HG02623 (cell line): Measurements from ENCODE around the gene RAB11FIP2.

Source experiments
- ATAC-seq: cut with Tn5 transposase; IDR thresholded peaks from one replicate; pipeline ENCODE4 v1.9.1; 2021; ENCODE audit warnings: moderate library complexity; ENCODE audit not compliant: unreplicated experiment

RAB11FIP2 gene

DNA sequence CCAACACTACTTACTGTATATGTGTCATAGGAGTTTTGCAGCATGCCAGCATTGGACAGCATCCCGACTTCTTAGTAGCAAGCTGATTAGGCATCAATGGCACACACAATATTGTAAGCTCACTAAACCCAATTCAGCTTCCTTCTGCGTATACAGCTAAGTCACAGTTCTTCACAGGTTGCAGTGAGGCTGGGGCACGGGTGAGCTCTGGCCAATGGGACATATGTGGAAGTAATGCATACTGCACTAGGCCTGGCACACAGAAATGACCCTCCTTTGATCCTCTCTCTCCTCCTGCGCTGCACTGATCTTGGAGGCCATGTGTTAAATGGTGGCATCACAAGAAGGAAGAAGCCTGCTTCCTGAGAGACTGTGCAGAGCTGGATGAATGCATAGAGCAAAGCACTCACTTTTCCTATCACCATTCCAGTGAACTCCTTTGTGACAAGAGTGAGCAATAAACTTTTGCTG is 11.9 kb downstream of the RAB11FIP2 start:
- ATAC-seq = no peak

DNA sequence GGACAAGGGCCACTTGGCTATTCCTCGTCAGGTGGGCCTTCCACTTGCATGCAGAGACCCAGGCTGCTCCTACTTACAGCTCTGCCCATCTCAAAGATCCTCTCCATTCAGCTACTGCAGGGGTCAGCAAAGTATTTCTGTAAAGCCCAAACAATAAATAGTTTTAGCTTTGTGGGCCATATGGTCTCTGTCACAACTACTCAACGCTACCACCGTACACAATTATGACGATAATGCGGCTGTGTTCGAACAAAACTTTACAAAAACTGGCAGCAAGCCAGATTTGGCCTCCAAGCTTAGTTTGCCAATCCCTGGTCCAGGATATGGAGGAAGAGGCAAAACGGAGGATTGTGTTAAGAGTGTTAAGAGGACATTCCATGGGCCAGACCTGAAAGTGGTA is 12.8 kb downstream of the RAB11FIP2 start:
- no peak for ATAC-seq

DNA sequence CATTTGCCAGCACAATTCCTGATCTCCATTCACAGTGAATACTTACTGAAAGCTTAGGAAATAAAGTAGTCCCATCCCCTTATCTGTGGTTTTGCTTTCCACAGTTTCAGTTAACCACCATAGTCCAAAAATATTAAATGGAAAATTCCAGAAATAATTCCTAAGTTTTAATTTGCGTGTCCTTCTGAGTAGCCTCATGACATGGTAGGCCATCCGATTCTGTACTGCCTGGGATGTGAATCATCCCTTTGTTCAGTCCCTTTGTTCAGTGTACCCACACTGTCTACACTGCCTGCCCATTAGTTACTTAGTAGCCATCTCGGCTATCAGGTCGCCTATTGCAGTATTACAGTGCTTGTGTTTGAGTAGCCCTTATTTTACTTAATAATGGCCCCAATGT is 14.2 kb downstream of the RAB11FIP2 start:
- no peak for ATAC-seq

DNA sequence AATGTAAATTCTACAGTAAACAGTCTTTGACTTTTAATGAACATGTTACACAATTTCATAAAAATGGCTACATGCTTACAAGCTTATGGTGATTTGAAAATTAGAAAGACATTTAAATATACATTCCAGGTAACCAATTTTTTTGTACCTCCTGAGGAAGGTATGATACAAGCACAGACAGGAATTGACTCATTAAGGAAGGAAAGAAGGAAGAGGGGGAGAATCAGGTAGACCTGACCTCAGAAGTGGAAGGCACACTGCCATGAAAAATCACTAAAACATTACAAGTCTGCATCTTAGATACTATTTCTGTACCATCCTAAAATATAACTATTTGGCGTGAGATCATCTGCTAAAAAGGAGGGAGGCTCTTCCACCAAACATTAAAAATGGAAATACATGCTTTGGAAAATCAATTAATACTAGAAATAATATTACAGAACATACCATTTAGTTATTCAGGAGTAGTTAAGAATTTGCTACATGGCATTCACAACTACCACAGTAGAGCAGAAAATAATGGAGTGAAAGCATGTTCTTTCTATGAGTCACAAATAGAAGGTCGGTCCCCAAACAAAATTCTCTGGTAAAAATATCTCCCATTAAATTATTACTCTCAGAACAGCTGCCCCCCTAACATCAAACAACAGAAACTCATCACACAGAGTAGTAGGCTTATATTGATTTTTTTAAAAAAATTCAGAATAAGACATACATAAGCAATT is 15.2 kb downstream of the RAB11FIP2 start:
- ATAC-seq = no peak

DNA sequence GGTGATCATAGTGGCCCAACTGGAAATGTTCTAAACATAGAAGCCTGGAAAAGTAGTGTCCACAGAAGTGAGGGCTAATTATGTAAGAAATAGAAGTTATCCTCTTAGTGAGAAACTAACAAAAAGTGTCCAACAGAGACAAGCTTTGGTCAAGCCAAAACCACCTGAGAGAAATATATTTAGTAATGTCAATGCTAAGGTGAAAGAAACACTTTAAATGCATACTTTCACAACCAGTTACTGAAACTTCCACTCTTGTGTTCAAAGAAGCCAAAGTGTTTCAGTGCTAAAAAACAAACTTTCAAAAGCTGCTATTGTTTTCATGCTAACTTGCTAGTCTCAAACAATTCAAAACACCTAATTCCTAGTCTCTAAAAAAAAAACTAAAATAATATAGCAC is 18.1 kb downstream of the RAB11FIP2 start:
- peak; percentile 91 for ATAC-seq

DNA sequence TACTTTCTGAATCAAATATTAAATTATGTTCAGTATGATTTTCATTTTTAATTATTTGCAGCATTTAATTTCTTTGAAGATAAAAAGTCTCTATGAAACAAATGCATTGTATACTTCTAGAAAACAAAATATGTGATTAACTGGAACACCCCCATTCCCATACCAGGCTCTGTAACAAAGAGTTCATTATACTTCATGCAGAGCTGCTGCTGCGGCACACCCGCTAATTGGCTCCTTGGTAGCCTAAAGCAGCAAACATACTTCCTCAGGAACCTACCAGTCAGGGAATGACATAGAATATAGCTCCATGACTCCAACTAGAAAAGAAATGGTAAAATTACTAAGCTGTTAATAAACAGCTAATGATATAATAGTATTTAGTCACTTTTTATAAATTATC is 19.3 kb downstream of the RAB11FIP2 start:
- no peak for ATAC-seq

DNA sequence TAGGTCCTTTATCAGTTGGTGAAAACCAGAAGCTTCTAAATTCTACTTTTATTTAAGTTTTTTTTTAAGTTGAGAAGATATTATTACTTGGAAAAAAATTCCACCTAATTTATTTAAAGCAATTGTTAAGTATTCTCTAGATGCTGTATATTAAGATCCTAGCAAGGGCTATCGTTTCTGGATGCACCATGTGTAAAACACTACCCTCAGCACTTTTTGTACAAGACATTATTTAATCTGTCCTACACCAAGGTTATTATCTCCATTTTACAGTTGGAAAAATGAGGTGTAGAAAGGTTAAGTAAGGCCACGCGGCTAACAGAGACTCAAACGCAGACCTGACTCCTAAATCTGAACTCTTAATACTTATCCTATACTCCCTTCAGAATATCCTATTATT is 19.8 kb downstream of the RAB11FIP2 start:
- ATAC-seq = no peak

DNA sequence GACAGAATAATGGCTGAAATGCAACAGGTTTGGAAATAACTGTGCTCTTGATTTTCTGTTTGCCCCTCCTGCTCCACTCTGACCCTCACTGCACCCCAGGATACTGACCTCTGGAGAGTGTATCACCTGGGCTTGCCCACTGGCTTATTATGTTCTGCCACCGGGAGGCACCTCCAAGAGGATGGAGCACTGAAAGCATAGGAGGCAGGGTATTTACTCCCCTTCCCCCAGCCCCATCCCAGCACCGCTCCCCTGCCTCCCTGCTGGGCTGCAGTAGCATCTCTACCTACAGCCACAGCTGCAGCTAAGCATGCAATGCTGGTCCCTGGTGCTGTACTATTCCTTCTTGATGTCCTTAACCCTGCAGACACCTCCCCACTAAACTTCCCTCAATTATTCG is 26.4 kb downstream of the RAB11FIP2 start:
- ATAC-seq = no peak

DNA sequence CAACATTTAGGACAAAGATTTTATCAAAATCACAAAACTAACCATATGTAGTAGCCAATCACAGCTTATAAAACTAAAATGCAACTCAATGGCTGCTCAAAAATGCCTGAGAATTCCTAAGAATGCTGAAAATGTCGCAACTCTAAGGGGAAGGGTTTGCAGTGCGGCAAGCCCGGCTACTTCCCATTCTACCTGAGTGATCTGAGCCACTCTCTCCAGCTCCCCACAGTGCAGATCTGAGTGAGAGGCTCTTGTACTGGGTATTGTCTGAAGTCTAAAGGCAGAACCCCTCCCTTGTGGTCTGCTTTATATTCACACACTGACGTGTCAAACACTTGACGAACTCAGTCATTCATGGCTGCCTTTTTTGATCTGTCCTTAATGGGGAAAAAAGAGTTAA is 28.9 kb downstream of the RAB11FIP2 start:
- ATAC-seq = no peak

DNA sequence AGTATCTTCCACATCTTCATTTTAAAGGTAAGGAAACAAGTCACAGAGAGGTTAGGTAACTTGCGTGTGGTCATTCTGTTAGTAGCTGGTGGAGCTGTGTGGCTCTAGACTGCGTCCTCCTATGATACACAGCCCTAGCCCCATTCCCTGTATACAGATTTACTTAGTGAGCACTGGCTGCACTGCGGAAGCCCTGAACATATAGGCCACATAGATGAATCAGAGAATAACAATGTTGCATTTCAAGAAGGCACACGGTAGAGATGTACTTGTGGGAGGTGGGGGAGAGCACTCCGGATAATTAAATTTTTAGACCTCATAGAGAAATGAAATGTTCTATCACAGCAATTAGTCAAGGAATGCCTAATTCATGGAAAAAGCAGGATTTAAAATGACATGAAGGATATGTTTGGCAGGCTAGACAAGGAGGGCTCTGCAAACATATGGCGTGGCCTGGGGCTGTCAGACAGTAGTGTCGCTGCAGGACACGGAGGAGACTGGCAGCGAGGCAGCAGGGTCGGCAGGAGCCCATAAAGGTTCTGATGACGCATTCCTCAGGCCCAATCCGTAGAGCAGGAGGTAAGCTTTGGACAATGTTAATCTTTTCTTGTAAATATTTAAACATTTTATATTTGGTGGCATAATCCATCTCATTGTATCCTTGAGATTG is 29.5 kb downstream of the RAB11FIP2 start:
- ATAC-seq = no peak

DNA sequence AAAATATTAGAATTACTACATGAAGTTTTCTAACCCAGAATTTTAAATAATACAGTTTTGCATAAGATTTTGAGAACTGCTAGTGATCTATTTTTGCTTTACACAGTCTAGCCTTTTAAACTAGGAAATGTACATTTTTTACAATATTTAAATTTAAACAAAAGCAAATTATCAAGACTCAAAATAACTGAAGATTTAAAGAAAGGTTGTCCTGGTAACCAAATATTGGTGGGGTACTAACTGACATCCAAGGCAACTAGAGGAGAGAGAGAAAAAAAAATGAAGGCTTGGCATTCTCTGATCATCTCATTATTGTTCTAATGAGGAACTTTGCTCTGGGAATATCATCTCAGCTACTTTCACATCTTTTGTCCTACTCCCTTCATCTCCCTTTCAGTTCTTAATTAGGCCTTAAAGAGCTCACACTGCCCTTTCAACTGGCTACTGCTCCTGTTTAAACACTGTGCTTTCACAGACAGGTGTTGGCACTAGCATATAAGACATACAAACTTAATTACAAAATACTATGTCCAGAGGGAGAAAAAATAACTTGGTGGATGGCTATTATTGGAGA is 33.7 kb downstream of the RAB11FIP2 start:
- ATAC-seq = no peak

DNA sequence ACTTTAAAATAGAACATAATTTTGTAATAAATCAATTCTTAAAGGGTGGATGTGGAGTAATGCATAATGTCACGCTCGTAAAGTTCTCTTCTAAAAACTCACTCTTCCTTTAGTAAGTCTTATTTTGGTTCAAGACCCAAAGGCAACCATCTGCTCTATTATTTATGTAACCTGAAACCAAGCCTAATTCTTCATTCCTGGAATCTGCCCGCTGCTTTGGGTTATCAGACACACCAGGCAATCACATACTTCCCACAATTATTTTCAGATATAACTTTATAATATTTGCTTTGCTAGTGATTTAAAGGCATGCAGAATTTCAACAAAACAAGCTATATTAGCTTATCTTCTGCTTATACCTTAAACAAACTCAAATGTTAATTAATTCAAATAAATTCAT is 39.0 kb downstream of the RAB11FIP2 start:
- no peak for ATAC-seq

DNA sequence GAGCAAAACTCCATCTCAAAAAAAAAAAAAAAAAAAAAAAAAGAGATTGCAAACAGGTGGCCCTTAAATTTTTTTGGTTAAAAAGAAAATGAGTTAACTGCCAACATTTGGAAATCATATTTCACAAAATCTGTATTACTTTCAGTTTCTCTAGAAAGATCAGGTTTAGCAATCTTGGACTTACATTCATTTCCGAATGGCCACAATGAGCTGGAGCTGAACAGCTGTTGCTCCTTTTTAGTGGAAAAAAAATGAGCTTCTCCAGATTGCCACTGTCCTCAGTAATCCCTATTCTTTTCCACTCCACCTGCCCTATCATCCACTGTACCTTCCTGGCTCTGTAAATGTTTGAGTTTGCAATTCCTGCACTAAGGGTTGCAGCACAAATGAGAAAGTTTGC is 43.6 kb downstream of the RAB11FIP2 start:
- ATAC-seq = no peak

DNA sequence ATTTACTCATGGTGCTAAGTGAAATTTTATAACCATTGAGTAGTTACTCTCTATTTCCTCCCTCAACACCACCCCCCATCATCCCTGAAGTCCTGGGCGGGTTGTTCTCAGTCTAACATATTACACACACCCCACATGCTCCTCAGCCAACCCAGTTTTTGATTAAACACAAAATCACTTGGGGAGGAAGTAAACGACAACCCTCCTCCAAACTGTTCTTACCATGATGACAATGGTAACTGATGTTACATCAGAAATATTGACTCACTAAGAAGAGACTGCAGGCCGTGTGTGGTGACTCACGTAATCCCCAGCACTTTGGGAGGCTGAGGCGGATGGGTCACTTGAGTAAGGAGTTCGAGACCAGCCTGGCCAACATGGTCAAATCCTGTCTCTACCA is 44.2 kb downstream of the RAB11FIP2 start:
- no peak for ATAC-seq

DNA sequence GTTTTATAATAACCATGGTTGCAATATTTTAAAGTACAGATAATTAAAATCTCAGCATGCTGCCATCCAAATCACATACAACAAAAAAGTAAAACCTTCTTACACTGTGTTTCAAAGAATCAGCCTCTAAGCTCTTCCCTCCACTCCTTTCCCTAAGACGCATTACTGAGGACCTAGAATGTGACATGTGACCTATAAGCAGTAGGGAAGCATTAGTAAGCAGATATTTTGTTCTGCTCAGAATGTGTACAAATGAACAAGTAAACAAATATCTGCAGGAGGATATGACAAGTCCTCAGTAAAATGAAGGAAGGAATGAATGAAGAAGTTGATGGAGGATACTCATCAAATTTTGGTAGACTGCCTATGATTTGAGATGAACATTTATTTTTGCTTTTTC is 49.1 kb downstream of the RAB11FIP2 start:
- ATAC-seq = no peak

DNA sequence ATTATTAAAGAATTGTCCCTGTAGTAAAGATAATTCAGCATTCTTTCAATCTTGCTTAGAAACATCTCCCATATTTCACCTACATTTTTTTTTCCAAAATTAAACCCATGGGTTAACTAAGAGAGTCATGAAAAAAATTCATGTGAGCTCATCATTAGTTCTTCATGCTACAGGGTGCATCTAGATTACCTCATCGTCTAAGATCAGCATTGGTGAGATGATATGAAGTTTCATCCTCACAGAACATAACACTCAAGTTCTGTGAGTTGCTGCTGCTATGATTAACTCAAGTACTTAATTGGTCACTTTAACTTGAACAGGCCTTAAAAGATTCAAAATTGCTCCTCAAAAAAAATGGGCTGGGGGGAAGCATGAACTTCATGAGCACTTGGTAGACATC is 50.0 kb downstream of the RAB11FIP2 start:
- no peak for ATAC-seq

DNA sequence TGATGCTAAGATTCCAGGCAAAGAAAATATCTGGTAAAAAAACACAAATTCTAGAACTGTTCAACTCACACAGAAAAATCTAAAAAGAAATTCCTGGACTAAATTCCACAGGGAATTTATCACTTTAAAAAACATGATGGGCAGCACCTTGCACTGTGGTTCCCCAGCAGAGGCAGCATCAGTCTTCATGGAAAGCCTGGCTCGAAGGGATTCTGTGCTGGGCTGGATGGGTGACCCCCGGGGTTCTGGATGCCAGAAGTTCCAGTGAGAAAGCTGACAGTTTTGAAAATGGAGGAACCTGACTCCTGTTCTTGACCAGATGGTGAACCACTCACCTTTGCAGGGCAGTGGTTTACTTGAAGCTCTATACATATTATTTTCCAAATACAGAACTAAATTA is 52.0 kb downstream of the RAB11FIP2 start:
- no peak for ATAC-seq

DNA sequence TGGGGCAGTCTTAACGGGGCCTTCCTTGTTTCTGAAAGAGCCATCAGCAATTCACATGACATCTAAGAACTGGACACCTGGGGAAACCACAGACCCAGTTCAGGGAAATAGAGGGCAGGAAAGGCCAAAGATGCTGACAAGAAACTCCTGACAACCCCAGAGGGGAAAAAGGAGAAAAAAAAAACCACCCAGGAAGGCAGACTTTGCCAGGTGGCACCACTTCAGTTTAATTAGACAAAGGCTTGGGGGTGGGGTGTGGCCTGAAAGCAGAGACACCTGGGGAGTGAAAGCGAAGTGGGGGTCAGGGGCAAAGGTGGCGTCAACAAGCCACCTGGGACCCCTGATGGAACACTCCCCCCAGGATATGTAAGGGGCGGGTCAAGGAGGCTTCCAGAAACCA is 53.6 kb downstream of the RAB11FIP2 start:
- ATAC-seq = no peak

DNA sequence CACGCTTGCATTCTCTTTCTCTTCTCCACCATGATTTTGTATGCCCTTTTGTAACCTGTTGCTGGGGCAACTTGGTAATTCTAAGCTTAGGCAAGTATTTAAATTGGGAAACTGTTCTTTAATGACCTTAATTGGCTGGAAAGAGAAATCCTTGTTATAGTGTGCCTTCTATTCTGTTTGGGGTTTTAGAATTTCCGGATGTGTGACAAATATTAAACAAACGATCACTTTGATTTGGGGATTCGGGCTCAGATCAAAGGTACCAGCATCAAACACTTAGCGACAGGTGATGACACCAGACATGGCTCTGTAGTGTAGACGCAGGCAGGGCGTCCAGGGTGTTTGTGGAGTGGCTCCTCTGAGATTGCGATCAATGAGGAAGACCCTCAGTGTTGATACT is 55.0 kb downstream of the RAB11FIP2 start:
- ATAC-seq = no peak

DNA sequence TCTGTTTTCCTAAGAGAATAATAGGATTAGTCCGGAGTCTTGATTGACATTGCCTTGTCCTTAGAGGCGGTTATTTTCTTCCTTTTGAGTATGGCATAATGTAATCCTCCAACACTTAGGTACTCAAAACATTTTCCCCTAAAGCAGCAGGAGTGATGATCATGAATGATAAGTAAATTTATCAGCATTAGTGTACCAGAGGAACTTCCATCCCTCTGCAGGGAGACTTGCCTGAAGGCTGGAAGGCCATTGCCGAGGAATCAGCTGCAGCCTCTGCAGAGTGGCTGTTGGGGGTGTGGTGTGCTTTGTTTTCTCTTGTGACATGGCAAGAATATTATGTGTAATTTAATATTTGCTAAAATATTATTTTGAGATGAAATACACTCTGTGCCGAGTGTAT is 56.8 kb downstream of the RAB11FIP2 start:
- ATAC-seq = no peak

DNA sequence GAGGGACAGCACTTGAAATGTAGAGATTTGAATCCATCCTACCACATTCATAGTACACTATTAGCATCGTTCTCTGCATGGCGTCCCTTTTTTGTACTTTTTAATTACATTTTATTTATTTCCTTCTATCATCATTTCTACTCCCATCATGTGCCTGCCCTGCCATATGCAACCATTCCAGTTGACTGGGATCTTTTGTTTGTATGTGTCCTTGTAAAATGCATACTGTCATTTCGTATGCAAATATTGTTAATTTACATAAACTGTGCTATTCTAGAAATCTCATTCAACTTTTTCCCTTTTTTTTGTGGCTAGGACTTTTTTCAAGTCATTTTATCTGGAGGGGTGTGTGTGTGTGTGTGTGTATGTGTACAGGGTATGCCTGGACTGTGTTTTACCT is 57.9 kb downstream of the RAB11FIP2 start:
- ATAC-seq = no peak

DNA sequence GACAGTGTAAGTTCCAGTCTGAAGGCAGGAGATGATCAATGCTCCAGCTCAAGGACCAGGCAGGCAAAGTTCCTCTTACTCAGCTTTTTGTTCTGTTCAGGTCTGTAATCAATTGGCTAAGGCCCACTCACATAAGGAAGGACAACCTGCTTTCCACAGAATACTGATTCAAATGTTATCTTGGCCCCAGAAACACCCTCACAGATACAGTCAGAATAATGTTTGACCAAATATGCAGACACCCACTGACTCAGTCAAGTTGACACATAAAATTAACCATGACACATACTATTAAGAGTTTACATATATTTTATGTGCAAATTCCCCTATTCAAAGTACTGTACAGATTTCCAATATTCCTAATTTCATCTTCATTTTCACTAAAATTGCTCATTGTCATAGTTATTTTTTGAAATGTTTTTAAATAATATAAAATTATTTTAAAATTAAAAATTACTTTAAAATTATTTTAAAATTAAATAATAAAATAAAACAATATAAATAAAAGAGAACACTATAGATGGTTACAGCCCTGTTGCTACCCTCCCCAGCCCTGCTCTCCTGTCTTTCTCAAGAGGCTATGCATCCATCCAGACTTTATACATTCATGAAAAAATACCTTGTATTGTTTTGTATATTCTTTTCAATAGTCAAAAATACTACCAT is 59.4 kb downstream of the RAB11FIP2 start:
- no peak for ATAC-seq
